HG02938 (cell line): Measurements from ENCODE around the gene PPFIA1.

ENCODE experiments used
- ATAC-seq: cut with Tn5 transposase; IDR thresholded peaks from one replicate; pipeline ENCODE4 v1.9.1; 2021; ENCODE audit warnings: mild to moderate bottlenecking, moderate library complexity; ENCODE audit not compliant: unreplicated experiment

PPFIA1 gene

GRCh38 chr11:70270104-70270876, at the start of gene PPFIA1:
PPFIA1 (plus strand) TSS chr11:70270690; CDS start chr11:70272173, 1,483 bp downstream.
- ATAC-seq, result peak; percentile 88

- ATAC-seq, result no peak
Observed at GRCh38 chr11:70220920-70221319, 49.6 kb upstream of the PPFIA1 start.

- ATAC-seq, result no peak
Observed at GRCh38 chr11:70225681-70226177, 44.8 kb upstream of the PPFIA1 start.

- no peak for ATAC-seq
Observed at GRCh38 chr11:70226183-70226582, 44.3 kb upstream of the PPFIA1 start.

GRCh38 chr11:70226967-70227366, 43.5 kb upstream of the PPFIA1 start:
- ATAC-seq, result no peak

- ATAC-seq, result no peak
Observed at GRCh38 chr11:70229737-70230136, 40.8 kb upstream of the PPFIA1 start.

- no peak for ATAC-seq
Observed at GRCh38 chr11:70230151-70230839, 40.2 kb upstream of the PPFIA1 start.

GRCh38 chr11:70230840-70231710, 39.4 kb upstream of the PPFIA1 start:
- ATAC-seq, result no peak

GRCh38 chr11:70233034-70233433, 37.5 kb upstream of the PPFIA1 start:
- ATAC-seq, result no peak

- ATAC-seq, result no peak
Observed at GRCh38 chr11:70233511-70233934, 37.0 kb upstream of the PPFIA1 start.

GRCh38 chr11:70233962-70234361, 36.5 kb upstream of the PPFIA1 start:
- ATAC-seq, result no peak

- no peak for ATAC-seq
Observed at GRCh38 chr11:70240337-70240736, 30.2 kb upstream of the PPFIA1 start.

GRCh38 chr11:70241709-70242108, 28.8 kb upstream of the PPFIA1 start:
- ATAC-seq, result no peak

GRCh38 chr11:70242885-70243284, 27.6 kb upstream of the PPFIA1 start:
- ATAC-seq, result no peak

GRCh38 chr11:70243912-70244652, 26.4 kb upstream of the PPFIA1 start:
- ATAC-seq, result no peak

GRCh38 chr11:70244698-70245097, 25.8 kb upstream of the PPFIA1 start:
- ATAC-seq, result no peak

GRCh38 chr11:70246196-70246595, 24.3 kb upstream of the PPFIA1 start:
- ATAC-seq, result no peak

GRCh38 chr11:70247042-70247709, 23.3 kb upstream of the PPFIA1 start:
- ATAC-seq, result no peak

- no peak for ATAC-seq
Observed at GRCh38 chr11:70247710-70248072, 22.8 kb upstream of the PPFIA1 start.
